ENCODE results near the gene RB1.

Gene RB1

DNA sequence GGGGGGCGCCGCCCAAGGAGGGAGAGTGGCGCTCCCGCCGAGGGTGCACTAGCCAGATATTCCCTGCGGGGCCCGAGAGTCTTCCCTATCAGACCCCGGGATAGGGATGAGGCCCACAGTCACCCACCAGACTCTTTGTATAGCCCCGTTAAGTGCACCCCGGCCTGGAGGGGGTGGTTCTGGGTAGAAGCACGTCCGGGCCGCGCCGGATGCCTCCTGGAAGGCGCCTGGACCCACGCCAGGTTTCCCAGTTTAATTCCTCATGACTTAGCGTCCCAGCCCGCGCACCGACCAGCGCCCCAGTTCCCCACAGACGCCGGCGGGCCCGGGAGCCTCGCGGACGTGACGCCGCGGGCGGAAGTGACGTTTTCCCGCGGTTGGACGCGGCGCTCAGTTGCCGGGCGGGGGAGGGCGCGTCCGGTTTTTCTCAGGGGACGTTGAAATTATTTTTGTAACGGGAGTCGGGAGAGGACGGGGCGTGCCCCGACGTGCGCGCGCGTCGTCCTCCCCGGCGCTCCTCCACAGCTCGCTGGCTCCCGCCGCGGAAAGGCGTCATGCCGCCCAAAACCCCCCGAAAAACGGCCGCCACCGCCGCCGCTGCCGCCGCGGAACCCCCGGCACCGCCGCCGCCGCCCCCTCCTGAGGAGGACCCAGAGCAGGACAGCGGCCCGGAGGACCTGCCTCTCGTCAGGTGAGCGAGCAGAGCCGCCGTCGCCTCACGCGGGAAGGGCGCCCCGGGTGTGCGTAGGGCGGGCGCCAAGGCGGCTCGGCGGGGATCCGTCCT is at the start of gene RB1:
RB1 (plus strand) TSS at position 393 of the 784 bp plus-strand sequence; CDS start at position 555, 162 bp downstream.
- DNase-seq (ENCODE audit: low read depth, low spot score), result peak; percentile 96

- DNase-seq (ENCODE audit: low read depth, low spot score), result no peak
Observed at GRCh38 chr13:48253849-48254248, 49.7 kb upstream of the RB1 start.

DNA sequence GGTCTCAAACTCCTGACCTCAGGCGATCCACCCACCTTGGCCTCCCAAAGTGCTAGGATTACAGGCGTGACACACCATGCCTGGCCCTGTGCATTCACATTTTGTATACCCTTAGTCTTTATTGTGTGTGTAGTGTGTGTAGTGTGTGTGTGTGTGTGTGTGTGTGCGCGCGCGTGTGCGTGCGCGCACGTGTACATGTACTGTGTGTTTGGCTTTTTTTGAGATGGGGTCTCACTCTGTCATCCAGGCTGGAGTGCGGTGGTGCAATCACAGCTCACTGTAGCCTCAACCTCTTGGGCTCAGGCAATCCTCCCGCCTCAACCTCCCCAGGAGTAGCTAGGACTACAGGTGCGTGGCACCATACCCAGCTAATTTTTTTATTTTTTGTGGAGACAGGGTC is 48.5 kb upstream of the RB1 start:
- no peak for DNase-seq (ENCODE audit: low read depth, low spot score)

- no peak for DNase-seq (ENCODE audit: low read depth, low spot score)
Observed at GRCh38 chr13:48255954-48256353, 47.6 kb upstream of the RB1 start.

DNA sequence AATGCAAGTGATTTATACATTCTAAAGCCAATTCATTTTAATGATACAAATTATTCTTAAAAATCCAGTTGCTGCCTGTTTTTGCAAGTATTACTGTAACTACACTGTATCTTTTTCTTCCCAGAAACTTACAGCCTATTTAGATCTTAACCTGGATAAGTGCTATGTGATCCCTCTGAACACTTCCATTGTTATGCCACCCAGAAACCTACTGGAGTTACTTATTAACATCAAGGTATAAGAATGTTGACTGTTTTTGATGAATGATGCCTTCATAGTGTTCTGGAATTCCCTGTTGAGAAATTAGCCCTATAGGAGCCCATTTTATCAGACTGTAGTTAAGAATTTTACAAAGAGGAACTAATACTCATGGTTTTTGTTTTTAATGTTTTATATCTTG is 45.5 kb upstream of the RB1 start:
- no peak for DNase-seq (ENCODE audit: low read depth, low spot score)

- DNase-seq (ENCODE audit: low read depth, low spot score), result no peak
Observed at GRCh38 chr13:48258430-48258829, 45.1 kb upstream of the RB1 start.

DNA sequence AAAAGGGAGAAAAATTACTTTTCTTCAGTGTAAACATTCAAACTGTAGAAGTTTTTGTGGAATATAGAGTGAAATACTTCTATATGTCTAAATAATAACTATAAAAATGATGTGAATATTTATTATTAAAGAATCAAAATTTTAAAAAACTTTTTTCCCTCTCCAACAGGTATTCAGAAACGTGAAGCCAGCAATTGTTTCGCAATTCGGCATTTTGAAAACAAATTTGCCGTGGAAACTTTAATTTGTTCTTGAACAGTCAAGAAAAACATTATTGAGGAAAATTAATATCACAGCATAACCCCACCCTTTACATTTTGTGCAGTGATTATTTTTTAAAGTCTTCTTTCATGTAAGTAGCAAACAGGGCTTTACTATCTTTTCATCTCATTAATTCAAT is 42.6 kb upstream of the RB1 start:
- DNase-seq (ENCODE audit: low read depth, low spot score), result no peak

GRCh38 chr13:48263196-48263595 is 40.4 kb upstream of the RB1 start:
- DNase-seq (ENCODE audit: low read depth, low spot score), result peak; percentile 16

DNA sequence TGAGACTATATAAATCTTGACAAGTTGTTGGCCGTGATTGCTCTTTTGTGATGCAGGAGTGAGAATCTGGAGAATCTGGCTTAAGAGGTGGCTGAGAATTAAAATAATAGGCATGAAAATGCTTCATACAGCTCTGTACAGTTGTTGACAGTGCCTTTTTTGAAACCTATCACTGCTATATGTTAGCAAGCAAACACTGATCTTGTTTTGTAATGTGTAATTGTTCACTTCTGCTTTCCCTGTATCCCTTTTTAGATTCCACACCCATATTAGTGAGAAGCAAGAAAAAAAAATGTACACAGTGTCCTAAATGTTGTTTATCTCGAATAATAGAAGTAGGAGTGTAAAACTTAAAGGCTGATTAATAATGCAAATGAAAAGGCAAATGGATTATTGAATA is 39.5 kb upstream of the RB1 start:
- DNase-seq (ENCODE audit: low read depth, low spot score), result no peak

DNA sequence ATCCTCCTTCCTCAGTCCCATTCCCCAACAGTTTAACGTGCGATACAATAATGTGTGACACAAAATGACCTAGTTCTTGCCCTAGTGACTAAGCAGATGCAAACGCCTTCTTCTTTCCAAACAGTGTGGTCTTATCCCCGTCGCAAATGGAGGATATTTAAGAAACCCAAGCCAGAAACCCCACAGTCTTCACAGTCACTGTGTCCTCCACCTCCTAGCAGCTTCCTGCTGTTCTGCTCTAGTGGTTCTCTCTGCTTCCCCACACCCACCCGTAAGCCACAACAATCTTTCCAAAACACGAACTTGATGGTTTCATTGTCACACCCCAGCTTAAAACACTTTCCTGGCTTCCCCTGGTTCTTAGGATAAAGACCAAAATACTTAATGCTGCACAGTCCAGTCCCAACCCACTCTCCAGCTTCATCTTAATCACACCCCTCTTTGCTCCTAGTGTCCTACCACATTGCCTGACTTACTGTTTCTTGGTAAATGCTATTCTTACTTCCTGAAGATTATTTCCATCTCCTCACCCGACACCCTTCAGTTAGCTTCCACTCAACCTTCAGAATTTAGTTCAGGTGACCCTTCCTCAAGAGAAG is 38.2 kb upstream of the RB1 start:
- DNase-seq (ENCODE audit: low read depth, low spot score), result no peak

DNA sequence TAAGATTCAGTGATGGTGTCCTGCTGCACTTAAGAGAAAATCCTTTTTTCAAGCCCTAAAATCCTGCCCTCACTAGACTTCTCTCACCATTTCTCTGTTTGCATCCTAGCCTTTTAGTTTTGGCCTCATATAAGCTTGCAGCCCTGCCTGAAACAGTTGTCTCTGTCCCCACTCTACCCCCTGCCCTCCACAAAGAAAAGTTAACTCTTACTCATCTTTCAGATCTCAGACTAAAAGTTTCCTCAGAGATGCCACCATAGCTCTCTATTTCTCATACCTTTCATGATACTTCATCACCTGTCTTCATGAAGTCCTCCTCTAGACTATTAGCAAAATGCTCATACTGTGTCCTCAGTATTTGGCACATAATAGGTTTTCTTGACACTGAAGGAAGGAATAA is 37.4 kb upstream of the RB1 start:
- no peak for DNase-seq (ENCODE audit: low read depth, low spot score)

- DNase-seq (ENCODE audit: low read depth, low spot score), result no peak
Observed at GRCh38 chr13:48266701-48267639, 36.6 kb upstream of the RB1 start.

GRCh38 chr13:48268019-48268418 is 35.5 kb upstream of the RB1 start:
- DNase-seq (ENCODE audit: low read depth, low spot score), result no peak

DNA sequence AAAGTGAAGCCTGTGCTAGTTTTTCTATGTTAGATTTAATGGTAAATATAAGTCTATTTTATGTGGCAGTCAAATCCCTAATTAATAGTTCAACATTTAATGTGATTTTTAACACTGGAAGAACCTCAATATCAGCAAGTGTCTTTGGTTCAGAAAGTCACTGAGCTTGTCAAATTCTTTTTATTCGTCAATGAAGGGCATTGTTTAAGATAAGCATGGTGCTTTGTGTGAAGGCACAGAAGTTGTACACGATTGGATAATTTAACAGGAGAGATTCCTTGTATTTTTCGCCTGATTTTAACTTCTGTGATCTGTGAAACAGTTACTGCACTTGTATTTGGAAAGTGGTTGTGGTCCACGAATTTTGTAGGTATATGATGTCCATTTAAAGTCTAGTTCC is 30.2 kb upstream of the RB1 start:
- no peak for DNase-seq (ENCODE audit: low read depth, low spot score)

- DNase-seq (ENCODE audit: low read depth, low spot score), result no peak
Observed at GRCh38 chr13:48275507-48275906, 28.0 kb upstream of the RB1 start.

GRCh38 chr13:48278806-48279205 is 24.7 kb upstream of the RB1 start:
- DNase-seq (ENCODE audit: low read depth, low spot score), result no peak

DNA sequence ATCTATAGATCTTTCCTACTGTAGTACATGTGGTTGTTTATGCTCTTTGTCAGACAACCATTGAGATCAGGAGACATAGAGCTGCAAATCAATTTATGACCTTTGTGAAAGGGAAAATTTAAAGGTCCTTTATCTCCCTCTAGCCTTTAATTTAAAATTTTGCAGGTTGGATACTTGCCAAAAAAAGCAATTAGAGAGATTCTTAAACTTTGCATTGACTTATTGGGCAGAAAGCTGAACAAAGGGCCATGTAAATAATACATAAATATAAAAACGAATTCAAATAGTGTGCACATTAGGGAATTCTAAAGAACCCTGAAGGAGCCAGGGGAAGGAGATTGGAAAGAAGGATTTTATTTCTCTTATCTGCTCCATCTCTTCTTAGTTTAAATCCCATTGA is 22.0 kb upstream of the RB1 start:
- no peak for DNase-seq (ENCODE audit: low read depth, low spot score)

GRCh38 chr13:48291730-48292129 is 11.8 kb upstream of the RB1 start:
- DNase-seq (ENCODE audit: low read depth, low spot score), result no peak

DNA sequence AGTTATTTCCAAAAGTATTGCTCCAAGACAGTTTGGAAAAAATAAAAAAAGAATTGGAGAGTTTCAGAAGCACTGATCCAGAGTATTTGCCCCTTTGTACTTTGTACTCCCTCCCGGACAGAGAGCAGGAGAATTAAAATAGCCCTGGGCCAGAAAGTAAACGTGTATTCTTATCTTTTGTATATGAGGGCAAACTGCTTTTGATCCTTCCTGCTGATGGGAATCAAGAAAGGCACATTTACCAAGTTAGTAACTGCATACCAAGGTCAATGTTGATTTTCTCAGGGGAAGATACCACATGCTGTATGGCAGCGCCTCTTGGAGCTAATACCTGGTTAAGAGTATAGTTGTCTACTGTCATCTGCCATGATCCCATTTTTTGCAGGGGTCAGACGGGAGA is 10.9 kb upstream of the RB1 start:
- no peak for DNase-seq (ENCODE audit: low read depth, low spot score)

GRCh38 chr13:48294653-48295052 is 8.9 kb upstream of the RB1 start:
- no peak for DNase-seq (ENCODE audit: low read depth, low spot score)

DNA sequence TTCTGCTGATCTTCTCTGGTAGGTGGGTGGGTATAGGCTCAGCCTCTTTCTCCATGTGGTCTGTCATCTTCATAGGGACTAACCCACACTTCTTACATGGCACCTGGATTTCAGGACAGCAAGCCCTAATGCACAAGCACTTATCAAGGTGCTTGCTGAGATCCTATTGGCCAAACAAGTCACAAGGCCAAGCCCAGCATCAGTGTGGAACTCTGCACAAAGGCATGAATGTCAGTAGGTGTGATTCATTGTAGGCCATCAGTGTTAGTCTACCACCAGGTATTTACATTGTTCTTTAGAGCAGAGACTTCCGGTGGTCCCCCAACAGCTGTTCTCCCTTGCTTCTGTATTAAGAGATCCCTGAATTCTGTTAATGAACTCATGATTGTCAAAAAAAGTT is 8.3 kb upstream of the RB1 start:
- no peak for DNase-seq (ENCODE audit: low read depth, low spot score)

GRCh38 chr13:48296528-48296927 is 7.0 kb upstream of the RB1 start:
- no peak for DNase-seq (ENCODE audit: low read depth, low spot score)
